Trophoblast cell (in vitro differentiated cells and primary cell): ENCODE measurements around the gene RPS6KA4.

Source experiments
- DNase-seq, 2 donors: peaks; one replicate each; pipeline ENCODE4 v3.0.0-alpha.2; 2016
- H2AFZ ChIP-seq: 2 replicates; pipeline ENCODE4 v1.6.1; 2013; ENCODE audit warnings: low read length, moderate library complexity, mild to moderate bottlenecking; ENCODE audit not compliant: insufficient read depth, poor library complexity
- H2AK5ac ChIP-seq: 2 replicates; pipeline ENCODE4 v1.6.1; 2013; ENCODE audit warnings: mild to moderate bottlenecking, low read length
- H2BK120ac ChIP-seq: 2 replicates; pipeline ENCODE4 v1.6.1; 2013; ENCODE audit warnings: low read length, mild to moderate bottlenecking, moderate library complexity; ENCODE audit not compliant: insufficient read depth, poor library complexity
- H2BK12ac ChIP-seq: 2 replicates; pipeline ENCODE4 v1.6.1; 2013; ENCODE audit warnings: mild to moderate bottlenecking, low read length, moderate library complexity
- H2BK5ac ChIP-seq: 2 replicates; pipeline ENCODE4 v1.6.1; 2013; ENCODE audit warnings: low read length, low read depth, moderate library complexity, mild to moderate bottlenecking; ENCODE audit not compliant: poor library complexity
- H3K14ac ChIP-seq: 2 replicates; pipeline ENCODE4 v1.6.1; 2013; ENCODE audit warnings: mild to moderate bottlenecking, low read length
- H3K18ac ChIP-seq: 2 replicates; pipeline ENCODE4 v1.6.1; 2013; ENCODE audit warnings: mild to moderate bottlenecking, low read length
- H3K23ac ChIP-seq: 2 replicates; pipeline ENCODE4 v1.6.1; 2013; ENCODE audit warnings: low read length
- H3K27ac ChIP-seq: 2 replicates; pipeline ENCODE4 v1.5.1; 2013; ENCODE audit warnings: low read depth, mild to moderate bottlenecking, inconsistent platforms, low read length, moderate library complexity
- H3K27me3 ChIP-seq: 2 replicates; pipeline ENCODE4 v1.6.1; 2013; ENCODE audit warnings: inconsistent platforms, mild to moderate bottlenecking, low read length, moderate library complexity; ENCODE audit not compliant: insufficient read depth
- H3K36me3 ChIP-seq, 2 experiments: 1 replicate in 1 of 2; 2 replicates in 1 of 2; pipeline ENCODE4 v1.6.1; 2013; ENCODE audit warnings: low read length in 2 of 2, mild to moderate bottlenecking in 2 of 2, moderate library complexity in 1 of 2; ENCODE audit not compliant: insufficient read depth in 2 of 2, control insufficient read depth in 1 of 2
- H3K4ac ChIP-seq: 2 replicates; pipeline ENCODE4 v1.6.1; 2013; ENCODE audit warnings: low read depth, mild to moderate bottlenecking, low read length, moderate library complexity
- H3K4me1 ChIP-seq, 2 experiments: 1 replicate in 1 of 2; 2 replicates in 1 of 2; pipeline ENCODE4 v1.6.1; 2013; ENCODE audit warnings: low read length in 2 of 2, mild to moderate bottlenecking in 2 of 2, moderate library complexity in 1 of 2; ENCODE audit not compliant: insufficient read depth in 2 of 2, control insufficient read depth in 1 of 2
- H3K4me2 ChIP-seq: 2 replicates; pipeline ENCODE4 v1.6.1; 2013; ENCODE audit warnings: inconsistent platforms, mild to moderate bottlenecking, low read length, moderate library complexity
- H3K4me3 ChIP-seq: 2 replicates; pipeline ENCODE4 v1.5.1; 2013; ENCODE audit warnings: mild to moderate bottlenecking, low read depth, low read length, inconsistent platforms
- H3K79me1 ChIP-seq: one replicate; pipeline ENCODE4 v1.6.1; 2013; ENCODE audit warnings: low read length
- H3K79me2 ChIP-seq: 2 replicates; pipeline ENCODE4 v1.6.1; 2013; ENCODE audit warnings: low read length, mild to moderate bottlenecking; ENCODE audit not compliant: control insufficient read depth, insufficient read depth, poor library complexity
- H3K9ac ChIP-seq: 2 replicates; pipeline ENCODE4 v1.6.1; 2013; ENCODE audit warnings: mild to moderate bottlenecking, low read length
- H3K9me3 ChIP-seq: 2 replicates; pipeline ENCODE4 v1.6.1; 2013; ENCODE audit warnings: low read depth, mild to moderate bottlenecking, control low read depth, inconsistent platforms, low read length; ENCODE audit not compliant: insufficient read depth
- H4K12ac ChIP-seq: 2 replicates; pipeline ENCODE4 v1.6.1; 2013; ENCODE audit warnings: low read depth, mild to moderate bottlenecking, low read length, moderate library complexity
- H4K8ac ChIP-seq: 2 replicates; pipeline ENCODE4 v1.6.1; 2013; ENCODE audit warnings: low read depth, mild to moderate bottlenecking, low read length, moderate library complexity
- H4K91ac ChIP-seq: one replicate; pipeline ENCODE4 v1.6.1; 2013; ENCODE audit warnings: low read depth, mild to moderate bottlenecking, low read length, moderate library complexity
- WGBS: extraction: QIAGEN DNeasy Blood & Tissue Kit; methylation state at CpG from one replicate; pipeline ENCODE4 v1.1.7; 2013; ENCODE audit warnings: missing lambda C conversion rate; ENCODE audit not compliant: insufficient read length, insufficient coverage; ENCODE audit errors: extremely low coverage; 5-methylcytosine and 5-hydroxymethylcytosine counted together

RPS6KA4 gene

DNA sequence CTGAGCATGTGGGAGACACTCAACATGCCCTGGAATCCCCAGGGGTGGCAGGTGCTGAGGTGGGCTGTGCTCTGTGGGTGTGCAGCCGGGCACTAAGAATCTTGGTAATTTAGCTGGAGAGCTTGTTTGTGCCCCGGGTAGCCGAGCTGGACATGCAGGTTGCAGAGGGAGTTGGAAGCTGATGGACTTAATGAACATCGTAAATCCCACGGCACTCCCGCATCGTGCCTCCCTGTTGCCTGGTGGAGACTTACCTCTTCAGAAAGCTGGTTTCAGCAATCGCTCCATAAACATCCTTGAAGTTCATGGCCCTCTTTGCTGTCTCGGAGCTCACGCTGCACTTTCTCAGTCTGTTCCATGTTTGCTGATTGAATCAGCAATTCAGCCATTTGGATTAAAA lies 29.9 kb downstream of the RPS6KA4 start:
- Histone ChIP-seq H3K36me3 (no peaks in the 10 kb centered on the region), H2BK120ac (no peak overlapping the region), H3K4me1 (peaks cover 29 to 36% of the 10 kb centered on the region in 2 experiments), H4K12ac (no peak overlapping the region), H3K27ac (no peak overlapping the region), H3K4me3 (no peak overlapping the region), H2AFZ (no peak overlapping the region), H3K4me2 (no peak overlapping the region), H4K91ac (peak overlapping the region; percentile 17), H2BK12ac (peak overlapping the region; percentile 32), H4K8ac (no peak overlapping the region), H3K14ac (no peak overlapping the region), H3K9ac (no peak overlapping the region), H3K79me2 (peaks cover 3% of the 10 kb centered on the region), H3K9me3 (peaks cover 3% of the 10 kb centered on the region), H2BK5ac (no peak overlapping the region), H2AK5ac (peak overlapping the region; percentile 55), H3K23ac (no peak overlapping the region), H3K18ac (peak overlapping the region; percentile 3), H3K4ac (no peak overlapping the region), H3K79me1 (peaks cover 29% of the 10 kb centered on the region), H3K27me3 (no peaks in the 10 kb centered on the region)
- DNase-seq: no peak
- WGBS: no CpG with 5 or more reads among the region's 10 CpGs

DNA sequence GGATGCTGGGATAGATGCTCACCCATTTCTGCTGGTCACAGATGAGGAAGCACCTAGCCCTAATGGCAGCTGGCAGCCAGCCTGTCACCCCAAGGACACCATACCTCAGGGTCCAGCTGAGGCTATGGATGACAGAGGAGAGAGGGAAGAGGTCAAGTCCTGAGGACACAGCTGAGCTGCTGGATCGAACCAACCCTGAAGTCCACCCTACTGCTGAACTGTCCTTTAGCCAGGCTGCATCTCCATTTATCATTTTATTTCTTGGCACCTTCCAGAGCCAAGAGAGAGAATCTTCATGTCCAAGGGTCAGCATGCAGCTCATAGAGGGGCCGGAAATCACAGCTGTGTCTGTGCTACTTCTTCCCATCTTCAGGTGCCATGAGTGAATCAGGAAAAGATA lies 30.9 kb downstream of the RPS6KA4 start:
- DNase-seq: no peak
- no peak overlapping the region for H2BK5ac ChIP-seq
- no peak overlapping the region for H2AK5ac ChIP-seq
- H3K9me3 ChIP-seq: peaks cover 3% of the 10 kb centered on the region
- no peak overlapping the region for H3K14ac ChIP-seq
- H3K79me2 ChIP-seq: peaks cover 3% of the 10 kb centered on the region
- H3K4me2 ChIP-seq: no peak overlapping the region
- H3K4me3 ChIP-seq: no peak overlapping the region
- no peak overlapping the region for H3K23ac ChIP-seq
- no peak overlapping the region for H3K9ac ChIP-seq
- H2BK12ac ChIP-seq: no peak overlapping the region
- no peak overlapping the region for H2AFZ ChIP-seq
- no CpG with 5 or more reads among the region's 2 CpGs for WGBS
- no peaks in the 10 kb centered on the region for H3K36me3 ChIP-seq
- H4K8ac ChIP-seq: no peak overlapping the region
- H3K18ac ChIP-seq: no peak overlapping the region
- no peak overlapping the region for H3K4ac ChIP-seq
- H3K79me1 ChIP-seq: peaks cover 24% of the 10 kb centered on the region
- no peak overlapping the region for H4K12ac ChIP-seq
- H3K27ac ChIP-seq: no peak overlapping the region
- no peaks in the 10 kb centered on the region for H3K27me3 ChIP-seq
- H3K4me1 ChIP-seq: peaks cover 23 to 28% of the 10 kb centered on the region in 2 experiments
- no peak overlapping the region for H2BK120ac ChIP-seq
- H4K91ac ChIP-seq: peak overlapping the region; percentile 8

DNA sequence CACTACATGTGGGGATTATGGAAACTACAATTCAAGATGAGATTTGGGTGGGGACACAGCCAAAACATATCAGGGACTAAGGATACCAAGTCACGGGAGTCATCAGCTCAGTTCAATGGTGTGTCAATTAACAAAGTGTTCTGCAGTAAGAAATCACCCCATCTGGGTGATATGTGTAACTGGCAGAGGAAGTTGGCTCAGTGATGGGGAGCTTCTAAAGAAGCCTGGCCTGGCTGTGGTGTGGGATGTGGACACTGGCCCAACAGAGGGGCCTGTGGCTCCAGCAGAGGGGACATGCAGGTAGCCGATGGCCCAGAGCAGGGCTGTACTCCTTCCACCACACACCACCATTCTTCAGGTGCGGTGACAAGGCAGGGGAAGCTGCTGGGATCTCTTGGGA lies 31.6 kb downstream of the RPS6KA4 start:
- Histone ChIP-seq H2BK120ac (peak overlapping the region; percentile 34), H3K23ac (no peak overlapping the region), H4K91ac (no peak overlapping the region), H3K27ac (no peak overlapping the region), H2AK5ac (peak overlapping the region; percentile 4), H3K4ac (no peak overlapping the region), H3K4me3 (no peak overlapping the region), H3K9ac (no peak overlapping the region), H3K18ac (no peak overlapping the region), H4K8ac (no peak overlapping the region), H4K12ac (no peak overlapping the region), H3K9me3 (peaks cover 3% of the 10 kb centered on the region), H3K36me3 (no peaks in the 10 kb centered on the region), H3K27me3 (no peaks in the 10 kb centered on the region), H2BK12ac (peak overlapping the region; percentile 9), H3K4me2 (no peak overlapping the region), H3K14ac (peak overlapping the region; percentile 44), H3K79me2 (peaks cover 1% of the 10 kb centered on the region), H2BK5ac (no peak overlapping the region), H3K79me1 (peaks cover 19% of the 10 kb centered on the region), H3K4me1 (peaks cover 16 to 22% of the 10 kb centered on the region in 2 experiments), H2AFZ (no peak overlapping the region)
- no peak for DNase-seq
- no CpG with 5 or more reads among the region's 3 CpGs for WGBS

DNA sequence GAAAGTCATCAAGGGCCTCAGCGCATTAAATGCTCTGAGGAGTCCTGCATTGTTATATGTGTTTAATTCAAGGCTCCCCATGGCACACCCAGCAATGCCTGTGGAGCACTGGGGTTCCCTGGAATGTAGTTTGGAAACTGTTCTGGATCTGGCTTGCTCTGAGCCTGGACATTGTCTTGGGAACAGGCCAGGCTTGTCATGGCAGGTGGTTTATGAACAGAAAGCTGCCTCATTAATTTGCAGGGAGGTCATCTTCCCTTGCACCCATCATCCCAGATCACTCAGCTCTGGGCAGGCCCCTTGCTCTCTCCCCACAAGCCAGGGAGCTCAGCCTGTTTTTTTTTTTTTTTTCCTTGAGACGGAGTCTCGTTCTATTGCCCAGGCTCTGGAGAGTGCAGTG lies 32.9 kb downstream of the RPS6KA4 start:
- Histone ChIP-seq H3K4ac (no peak overlapping the region), H3K18ac (no peak overlapping the region), H2BK12ac (no peak overlapping the region), H3K79me1 (peaks cover 15% of the 10 kb centered on the region), H3K27me3 (no peaks in the 10 kb centered on the region), H4K91ac (peak overlapping the region; percentile 47), H3K9ac (no peak overlapping the region), H3K4me2 (no peak overlapping the region), H3K9me3 (peaks cover 3% of the 10 kb centered on the region), H4K8ac (no peak overlapping the region), H2AFZ (no peak overlapping the region), H3K23ac (no peak overlapping the region), H3K4me1 (peaks cover 16 to 20% of the 10 kb centered on the region in 2 experiments), H3K36me3 (no peaks in the 10 kb centered on the region), H3K14ac (no peak overlapping the region), H3K27ac (no peak overlapping the region), H2BK120ac (peak overlapping the region; percentile 12), H3K4me3 (no peak overlapping the region), H2BK5ac (no peak overlapping the region), H2AK5ac (no peak overlapping the region), H3K79me2 (no peaks in the 10 kb centered on the region), H4K12ac (no peak overlapping the region)
- WGBS: no CpG with 5 or more reads among the region's 3 CpGs
- DNase-seq: no peak
